H9 (cell line): Measurements from ENCODE around the gene MTG1. TPM values are rescaled to one million over a fixed set of nuclear protein-coding genes. Genes with fewer than 3 reads are reported as not detected.

Source experiments
- DNase-seq: peaks from one replicate; pipeline ENCODE4 v3.0.0-alpha.2; 2017
- H2AFZ ChIP-seq: one replicate; pipeline ENCODE4 v1.6.1; 2013; ENCODE audit warnings: mild to moderate bottlenecking, low read length, control low read depth, moderate library complexity
- H2AK5ac ChIP-seq: 2 replicates; pipeline ENCODE4 v1.6.1; 2013; ENCODE audit warnings: low read length, control low read depth, mixed read lengths; ENCODE audit not compliant: insufficient read length
- H2BK120ac ChIP-seq: one replicate; pipeline ENCODE4 v1.6.1; 2013; ENCODE audit warnings: low read depth, mild to moderate bottlenecking, low read length, control low read depth, inconsistent platforms; ENCODE audit not compliant: poor library complexity, severe bottlenecking
- H2BK12ac ChIP-seq: 2 replicates; pipeline ENCODE4 v1.6.1; 2013; ENCODE audit warnings: low read length, control low read depth, mixed read lengths, low read depth; ENCODE audit not compliant: insufficient read length
- H2BK15ac ChIP-seq: 2 replicates; pipeline ENCODE4 v1.6.1; 2013; ENCODE audit warnings: low read depth, low read length, control low read depth
- H2BK20ac ChIP-seq: one replicate; pipeline ENCODE4 v1.6.1; 2013; ENCODE audit warnings: low read depth, mild to moderate bottlenecking, low read length, control low read depth, inconsistent platforms; ENCODE audit not compliant: poor library complexity, severe bottlenecking
- H2BK5ac ChIP-seq: 2 replicates; pipeline ENCODE4 v1.6.1; 2013; ENCODE audit warnings: low read length, control low read depth, mixed read lengths; ENCODE audit not compliant: insufficient read length
- H3K14ac ChIP-seq: 2 replicates; pipeline ENCODE4 v1.6.1; 2013; ENCODE audit warnings: low read length, control low read depth; ENCODE audit not compliant: insufficient read depth
- H3K18ac ChIP-seq: 2 replicates; pipeline ENCODE4 v1.6.1; 2013; ENCODE audit warnings: low read depth, mild to moderate bottlenecking, mixed read lengths, low read length, control low read depth; ENCODE audit not compliant: insufficient read length
- H3K23ac ChIP-seq: 2 replicates; pipeline ENCODE4 v1.6.1; 2013; ENCODE audit warnings: low read length, control low read depth, mixed read lengths, low read depth; ENCODE audit not compliant: insufficient read length
- H3K23me2 ChIP-seq: 2 replicates; pipeline ENCODE4 v1.6.1; 2013; ENCODE audit warnings: low read depth, mild to moderate bottlenecking, mixed read lengths, low read length, control low read depth; ENCODE audit not compliant: insufficient read length, poor library complexity, severe bottlenecking
- H3K27ac ChIP-seq: 2 replicates; pipeline ENCODE4 v1.5.1; 2013; ENCODE audit warnings: low read length, control low read depth, mixed read lengths, low read depth; ENCODE audit not compliant: insufficient read length
- H3K27me3 ChIP-seq: 2 replicates; pipeline ENCODE4 v1.6.1; 2013; ENCODE audit warnings: low read length, control low read depth, inconsistent platforms; ENCODE audit not compliant: insufficient read depth
- H3K4ac ChIP-seq: 2 replicates; pipeline ENCODE4 v1.6.1; 2013; ENCODE audit warnings: low read depth, mild to moderate bottlenecking, control low read depth, inconsistent platforms, low read length, moderate library complexity
- H3K4me1 ChIP-seq: 2 replicates; pipeline ENCODE4 v1.6.1; 2013; ENCODE audit warnings: low read length, control low read depth, inconsistent platforms; ENCODE audit not compliant: insufficient read depth
- H3K4me2 ChIP-seq: 2 replicates; pipeline ENCODE4 v1.6.1; 2013; ENCODE audit warnings: low read length, control low read depth, mixed read lengths; ENCODE audit not compliant: insufficient read length, insufficient read depth
- H3K56ac ChIP-seq: 2 replicates; pipeline ENCODE4 v1.6.1; 2013; ENCODE audit warnings: low read depth, mild to moderate bottlenecking, mixed read lengths, low read length, control low read depth; ENCODE audit not compliant: insufficient read length
- H3K79me1 ChIP-seq: 2 replicates; pipeline ENCODE4 v1.6.1; 2013; ENCODE audit warnings: low read depth, mild to moderate bottlenecking, moderate library complexity, low read length, control low read depth, inconsistent platforms; ENCODE audit not compliant: insufficient read depth, poor library complexity, severe bottlenecking
- H3K79me2 ChIP-seq: 2 replicates; pipeline ENCODE4 v1.6.1; 2013; ENCODE audit warnings: low read length, control low read depth, inconsistent platforms; ENCODE audit not compliant: insufficient read depth
- H3K9ac ChIP-seq: 2 replicates; pipeline ENCODE4 v1.6.1; 2013; ENCODE audit warnings: low read length, control low read depth, mixed read lengths; ENCODE audit not compliant: insufficient read length; ENCODE audit errors: extremely low read depth
- H3K9me3 ChIP-seq: one replicate; pipeline ENCODE4 v1.6.1; 2013; ENCODE audit warnings: low read depth, low read length, inconsistent platforms; ENCODE audit not compliant: control insufficient read depth
- H3T11ph ChIP-seq: one replicate; pipeline ENCODE4 v1.6.1; 2013; ENCODE audit warnings: mild to moderate bottlenecking, low read length, control low read depth, inconsistent platforms
- H4K20me1 ChIP-seq: one replicate; pipeline ENCODE4 v1.6.1; 2013; ENCODE audit not compliant: control insufficient read depth, insufficient read length, insufficient read depth
- H4K5ac ChIP-seq: 2 replicates; pipeline ENCODE4 v1.6.1; 2013; ENCODE audit warnings: low read depth, mild to moderate bottlenecking, mixed read lengths, low read length, control low read depth; ENCODE audit not compliant: insufficient read length
- H4K8ac ChIP-seq: replicated peaks from 2 replicates; pipeline ENCODE4 v1.6.1; 2013; ENCODE audit warnings: low read length, control low read depth, mixed read lengths, low read depth; ENCODE audit not compliant: insufficient read length
- H4K91ac ChIP-seq: 2 replicates; pipeline ENCODE4 v1.6.1; 2013; ENCODE audit warnings: low read depth, mild to moderate bottlenecking, moderate library complexity, mixed read lengths, low read length, control low read depth; ENCODE audit not compliant: insufficient read length
- H3K27ac Mint-ChIP-seq, 3 experiments: 2 replicates in 2 of 3; 3 replicates in 1 of 3; pipeline ENCODE4 v1.8.0; 2020 to 2021; ENCODE audit warnings: mixed read lengths in 3 of 3, mild to moderate bottlenecking in 1 of 3, moderate library complexity in 1 of 3
- H3K27me3 Mint-ChIP-seq: 2 replicates; pipeline ENCODE4 v1.8.0; 2021; ENCODE audit warnings: low read depth, mild to moderate bottlenecking, moderate library complexity, mixed read lengths
- H3K36me3 Mint-ChIP-seq, 3 experiments: 2 replicates in 2 of 3; 3 replicates in 1 of 3; pipeline ENCODE4 v1.8.0; 2020 to 2021; ENCODE audit warnings: low read depth in 3 of 3, mixed read lengths in 3 of 3; ENCODE audit not compliant: insufficient read depth in 1 of 3
- H3K4me1 Mint-ChIP-seq, 2 experiments: 2 replicates each; pipeline ENCODE4 v1.8.0; 2020; ENCODE audit warnings: mixed read lengths in 2 of 2
- H3K4me3 Mint-ChIP-seq, 2 experiments: 2 replicates in 1 of 2; 3 replicates in 1 of 2; pipeline ENCODE4 v1.8.0; 2020 to 2021; ENCODE audit warnings: mild to moderate bottlenecking in 2 of 2, mixed read lengths in 2 of 2, moderate library complexity in 1 of 2
- H3K9me3 Mint-ChIP-seq, 2 experiments: 2 replicates in 1 of 2; 3 replicates in 1 of 2; pipeline ENCODE4 v1.8.0; 2020; ENCODE audit warnings: mild to moderate bottlenecking in 2 of 2, mixed read lengths in 2 of 2, moderate library complexity in 1 of 2
- CTCF ChIP-seq: fragments of 200-600 bp; sonication (generic); conservative IDR thresholded peaks from 3 replicates; pipeline ENCODE4 v1.8.0; 2021; ENCODE audit warnings: antibody characterized with exemption, mild to moderate bottlenecking
- WGBS: extraction: QIAGEN DNeasy Blood & Tissue Kit; methylation state at CpG from one replicate; pipeline ENCODE4 v1.1.7; 2013; ENCODE audit warnings: missing lambda C conversion rate, low lambda C conversion rate, mixed read lengths; ENCODE audit not compliant: insufficient read length; ENCODE audit errors: extremely low coverage; 5-methylcytosine and 5-hydroxymethylcytosine counted together
- total RNA-seq: library from RNA; stranded (reverse); gene quantifications from 2 replicates; pipeline ENCODE4 v1.2.1, GENCODE V29; 2021

MTG1 gene
- total RNA-seq, 1 experiment from 2014 or later, result 65.3 TPM

- Mint-ChIP-seq H3K9me3 (no peaks in the 10 kb centered on the region; a peak in 1 of 5 replicates), H3K36me3 (peaks cover 36 to 41% (median 41%) of the 10 kb centered on the region in 3 experiments), H3K4me3 (peak overlapping the region; percentile 89 to 96), H3K27ac (peak overlapping the region; percentile 69 to 98 (median 88); a peak in 5 of 7 replicates), H3K4me1 (peaks cover 9 to 12% of the 10 kb centered on the region in 2 experiments), H3K27me3 (no peaks in the 10 kb centered on the region)
- no peaks in the 10 kb centered on the region for H3K9me3 ChIP-seq
- H3K79me1 ChIP-seq, result peaks cover 4% of the 10 kb centered on the region
- DNase-seq, result no peak
- H2BK12ac ChIP-seq, result no peak overlapping the region
- no peak overlapping the region for H3T11ph ChIP-seq
- H4K8ac ChIP-seq, result no peak overlapping the region
- no peak overlapping the region for H3K4ac ChIP-seq
- H2BK5ac ChIP-seq, result no peak overlapping the region
- H2BK15ac ChIP-seq, result no peak overlapping the region
- H3K79me2 ChIP-seq, result peaks cover 3% of the 10 kb centered on the region; the same call in 1 of the 2 replicates
- no peaks in the 10 kb centered on the region for H4K20me1 ChIP-seq
- H3K27me3 ChIP-seq, result no peaks in the 10 kb centered on the region
- no peak overlapping the region for H3K56ac ChIP-seq
- no peak for TF ChIP-seq CTCF
- H3K27ac ChIP-seq, result no peak overlapping the region
- H2AFZ ChIP-seq, result no peak overlapping the region
- no peak overlapping the region for H4K91ac ChIP-seq
- no peaks in the 10 kb centered on the region for H3K4me1 ChIP-seq
- no peak overlapping the region for H2AK5ac ChIP-seq
- H3K18ac ChIP-seq, result no peak overlapping the region
- H2BK120ac ChIP-seq, result no peak overlapping the region
- H4K5ac ChIP-seq, result no peak overlapping the region
- peaks cover 5% of the 10 kb centered on the region for H3K23me2 ChIP-seq
- H3K4me2 ChIP-seq, result peak overlapping the region; percentile 89
- no peak overlapping the region for H2BK20ac ChIP-seq
- no peak overlapping the region for H3K23ac ChIP-seq
- H3K9ac ChIP-seq, result peak overlapping the region; percentile 96
- WGBS, result no CpG with 5 or more reads among the region's 21 CpGs
- H3K14ac ChIP-seq, result peak overlapping the region; percentile 98
Measured at GRCh38 chr10:133394801-133395221, 854 bp downstream of the MTG1 start.
